ENCODE measurements around the gene NAT14. TPM values are rescaled to one million over a fixed set of nuclear protein-coding genes. Genes with fewer than 3 reads are reported as not detected.

The NAT14 gene
- total and polyA plus RNA-seq, 2 of the 8 experiments (the other 6 are each of a cell fraction or from before 2014, with no cell fraction given): 47.1 to 71.2 TPM

DNA sequence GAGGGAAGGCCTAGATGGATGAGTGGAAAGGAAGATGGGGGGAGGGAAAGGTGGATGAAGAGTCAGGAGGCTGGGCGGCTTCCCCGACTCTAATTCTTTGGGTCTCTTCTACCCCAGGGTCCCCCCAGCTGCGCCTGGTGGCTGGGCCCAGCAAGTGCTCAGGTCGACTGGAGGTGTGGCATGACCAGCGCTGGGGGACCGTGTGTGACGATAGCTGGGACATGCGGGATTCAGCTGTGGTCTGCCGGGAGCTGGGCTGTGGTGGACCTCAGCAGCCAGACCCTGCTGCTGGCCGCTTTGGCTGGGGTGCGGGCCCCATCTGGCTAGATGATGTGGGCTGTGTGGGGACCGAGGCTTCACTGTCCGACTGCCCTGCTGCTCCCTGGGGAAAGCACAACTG is 12.8 kb downstream of the NAT14 start (continued):
- TF ChIP-seq YY1 (IDR thresholded peaks at IDR 0.05; ENCODE audit: low read depth, low read length): no peak
- no peak for TF ChIP-seq POLR2A (IDR thresholded peaks at IDR 0.05; ENCODE audit: control extremely low read depth in 1 of 2, low read depth in 2 of 2, low read length in 2 of 2)
- no peak for TF ChIP-seq SP4 (IDR thresholded peaks at IDR 0.05; ENCODE audit: low read length)
